Ishikawa (cell line): ENCODE measurements around the gene NOTCH1.

Source experiments
- EGR1 ChIP-seq: IDR thresholded peaks from 2 replicates; pipeline ENCODE4 v1.6.1; 2012
- TEAD4 ChIP-seq: IDR thresholded peaks from 2 replicates; pipeline ENCODE4 v1.6.1; 2012

DNA sequence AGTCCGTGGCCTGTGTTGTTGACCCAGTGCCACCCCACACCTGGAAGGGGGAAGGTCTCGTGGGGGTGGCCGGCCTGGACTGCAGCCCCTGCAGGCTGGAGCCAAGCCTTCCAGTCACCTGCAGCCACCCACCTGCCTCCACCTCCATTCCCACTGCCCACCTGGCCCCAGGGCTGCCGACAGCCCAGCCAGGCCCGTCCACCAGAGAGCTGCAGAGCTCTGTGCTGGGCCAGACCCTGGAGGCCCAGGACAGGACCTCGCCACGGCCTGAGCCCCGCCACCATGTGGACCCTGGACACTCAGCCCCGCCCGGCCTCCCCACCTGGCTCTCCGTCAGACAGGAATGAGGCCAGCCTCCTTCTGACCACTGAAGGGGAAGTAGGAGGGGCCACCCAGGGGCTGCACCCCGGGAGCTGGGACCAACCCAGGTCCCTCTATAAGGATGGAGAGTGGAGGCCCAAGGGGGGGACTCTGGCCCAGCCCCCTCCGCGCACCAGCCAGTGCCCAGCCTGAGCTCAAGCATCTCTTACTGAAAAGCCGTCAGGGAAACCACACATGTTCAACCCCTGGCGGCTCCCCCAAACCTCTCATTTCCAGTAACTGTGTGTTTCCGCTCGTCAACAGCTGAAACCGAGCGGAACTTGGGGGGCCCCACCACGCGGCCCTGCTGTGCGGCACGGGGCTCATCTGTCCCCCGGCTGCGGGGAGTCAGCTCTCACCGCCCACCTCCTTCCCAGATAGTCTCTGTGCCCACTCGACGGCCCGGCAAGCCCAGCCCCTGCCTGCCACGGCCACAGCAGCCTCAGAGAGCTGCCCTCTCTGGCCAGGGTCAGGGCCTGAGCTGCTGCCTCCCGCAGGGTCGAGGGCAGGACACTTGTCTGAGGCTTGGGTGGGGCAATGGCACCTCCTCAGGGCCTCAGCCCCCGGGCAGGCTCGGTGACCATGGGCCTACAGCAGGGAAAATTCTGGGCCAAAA is 12.8 kb downstream of the NOTCH1 start:
- TF ChIP-seq EGR1 (no peak), TEAD4 (no peak)
